OCI-LY7 (cell line): ENCODE measurements around the gene SYDE2. TPM values are rescaled to one million over a fixed set of nuclear protein-coding genes. Genes with fewer than 3 reads are reported as not detected.
"Not testable (repeated sequence)": the region's sequence is repeated elsewhere in the genome, so short reads cannot be mapped to it uniquely, and the experiment has no call there.

ENCODE experiments used
- BruUV-seq: library from RNA; stranded (reverse); fragments of 400-500 nt; replicated peaks from 2 replicates; lab custom pipeline; 2021; lab: Mats Ljungman, UMichigan
- CTCF ChIA-PET: fragments of 300-600 bp; sonication (Branson Sonifier 250); formaldehyde crosslinking; loops from one replicate; lab custom pipeline; 2022; ENCODE audit warnings: antibody characterized with exemption; ENCODE audit not compliant: unreplicated experiment; lab: Charles Lee
- POLR2A ChIA-PET: fragments of 300-600 bp; sonication (Branson Sonifier 250); formaldehyde crosslinking; loops from one replicate; lab custom pipeline; 2022; ENCODE audit warnings: antibody characterized with exemption; lab: Charles Lee
- DNase-seq: peaks from one replicate; pipeline ENCODE4 v3.0.0-alpha.2; 2015; ENCODE audit warnings: low spot score
- H2AFZ ChIP-seq: fragments of 200-600 bp; sonication (generic), shearing (Covaris generic); 2 replicates; pipeline ENCODE4 v1.6.1; 2014; ENCODE audit warnings: mild to moderate bottlenecking, antibody characterized with exemption, low read length, moderate library complexity
- H3K27ac ChIP-seq: fragments of 200-600 bp; sonication (generic); 2 replicates; pipeline ENCODE4 v1.5.1; 2014; ENCODE audit warnings: mixed run types, low read depth, mild to moderate bottlenecking, moderate library complexity, low read length, inconsistent platforms; ENCODE audit not compliant: poor library complexity, severe bottlenecking
- H3K36me3 ChIP-seq: fragments of 200-600 bp; sonication (generic); 2 replicates; pipeline ENCODE4 v1.6.1; 2014; ENCODE audit warnings: mild to moderate bottlenecking, antibody characterized with exemption, low read length, moderate library complexity, mixed read lengths; ENCODE audit not compliant: insufficient read depth
- H3K4me1 ChIP-seq: fragments of 200-600 bp; sonication (generic); 2 replicates; pipeline ENCODE4 v1.5.1; 2014; ENCODE audit warnings: mild to moderate bottlenecking, low read length; ENCODE audit not compliant: insufficient read depth, poor library complexity, severe bottlenecking
- H3K4me2 ChIP-seq: fragments of 200-600 bp; sonication (generic); 2 replicates; pipeline ENCODE4 v1.6.1; 2014; ENCODE audit warnings: mild to moderate bottlenecking, low read length
- H3K4me3 ChIP-seq: fragments of 200-600 bp; sonication (generic); 2 replicates; pipeline ENCODE4 v1.5.1; 2014; ENCODE audit warnings: mild to moderate bottlenecking, low read depth, low read length; ENCODE audit not compliant: poor library complexity, severe bottlenecking
- H3K79me2 ChIP-seq: fragments of 200-600 bp; sonication (generic); 2 replicates; pipeline ENCODE4 v1.6.1; 2016; ENCODE audit warnings: low read depth, mild to moderate bottlenecking, low read length, moderate library complexity, mixed read lengths; ENCODE audit not compliant: insufficient read depth
- H3K9me2 ChIP-seq: fragments of 200-600 bp; sonication (generic); 2 replicates; pipeline ENCODE4 v1.6.1; 2016; ENCODE audit warnings: mild to moderate bottlenecking, low read length, mixed read lengths; ENCODE audit not compliant: insufficient read depth
- H3K9me3 ChIP-seq: fragments of 200-600 bp; sonication (generic); 2 replicates; pipeline ENCODE4 v1.6.1; 2014; ENCODE audit warnings: mild to moderate bottlenecking, mixed run types, low read length, mixed read lengths
- H4K20me1 ChIP-seq: fragments of 200-600 bp; sonication (generic); 2 replicates; pipeline ENCODE4 v1.6.1; 2014; ENCODE audit warnings: mild to moderate bottlenecking, antibody characterized with exemption, low read length, moderate library complexity, mixed read lengths; ENCODE audit not compliant: insufficient read depth
- CTCF ChIP-seq: fragments of 200-600 bp; sonication (generic); conservative IDR thresholded peaks from 2 replicates; pipeline ENCODE4 v1.5.1; 2014; ENCODE audit warnings: mild to moderate bottlenecking, antibody characterized with exemption, low read length, moderate library complexity, mixed read lengths
- EZH2phosphoT487 ChIP-seq: fragments of 200-600 bp; sonication (generic); IDR thresholded peaks from 2 replicates; pipeline ENCODE4 v1.6.1; 2018; ENCODE audit warnings: low read depth, borderline replicate concordance, mild to moderate bottlenecking, mixed run types, antibody characterized with exemption, low read length, moderate library complexity, mixed read lengths
- intact Hi-C: fragments of 100-400 bp; cut with micrococcal nuclease; formaldehyde crosslinking; loops from one replicate; pipeline ENCODE4 v1.10.0; 2022; ENCODE audit not compliant: unreplicated experiment
- total RNA-seq, 2 experiments: library from RNA; depleted of rRNA in 1 of 2; stranded (reverse); fragments of >200 nt in 1 of 2; shearing (Covaris generic) in 1 of 2; gene quantifications; 2 replicates each; pipeline ENCODE4 v1.2.3, GENCODE V29; 2014 to 2022

SYDE2 gene
- total RNA-seq, 2 experiments from 2014 or later: not detected

- Histone ChIP-seq H3K9me2 (no peaks in the 10 kb centered on the region), H3K4me1 (no peaks in the 10 kb centered on the region), H3K4me3 (no peak overlapping the region), H3K27ac (no peak overlapping the region), H3K9me3 (no peaks in the 10 kb centered on the region), H3K79me2 (no peaks in the 10 kb centered on the region), H2AFZ (no peak overlapping the region), H4K20me1 (no peaks in the 10 kb centered on the region), H3K4me2 (no peak overlapping the region), H3K36me3 (no peaks in the 10 kb centered on the region)
- ChIA-PET POLR2A (no interaction called here), CTCF (no interaction called here)
- BruUV-seq: no TSS peak
- DNase-seq: no peak
- intact Hi-C loops: no loop called here
- TF ChIP-seq EZH2phosphoT487: no peak
- TF ChIP-seq CTCF: no peak
Measured at GRCh38 chr1:85189120-85189519, 11.7 kb downstream of the SYDE2 start.

GRCh38 chr1:85188530-85188929 lies 12.3 kb downstream of the SYDE2 start:
- no peaks in the 10 kb centered on the region for H3K79me2 ChIP-seq
- no peaks in the 10 kb centered on the region for H3K9me2 ChIP-seq
- ChIA-PET POLR2A (no interaction called here), CTCF (no interaction called here)
- no peaks in the 10 kb centered on the region for H3K36me3 ChIP-seq
- BruUV-seq: no TSS peak
- TF ChIP-seq EZH2phosphoT487 (no peak), CTCF (no peak)
- intact Hi-C loops: no loop called here
- H3K4me1 ChIP-seq: no peaks in the 10 kb centered on the region
- H3K27ac ChIP-seq: no peak overlapping the region
- H3K4me3 ChIP-seq: no peak overlapping the region
- no peaks in the 10 kb centered on the region for H3K9me3 ChIP-seq
- H3K4me2 ChIP-seq: no peak overlapping the region
- no peak overlapping the region for H2AFZ ChIP-seq
- no peak for DNase-seq
- no peaks in the 10 kb centered on the region for H4K20me1 ChIP-seq

GRCh38 chr1:85187021-85187420 lies 13.8 kb downstream of the SYDE2 start:
- H4K20me1 ChIP-seq, intact Hi-C loops, H3K9me2 ChIP-seq, BruUV-seq, H3K4me2 ChIP-seq, H3K4me3 ChIP-seq, H3K36me3 ChIP-seq, CTCF ChIA-PET, H3K4me1 ChIP-seq, H2AFZ ChIP-seq, POLR2A ChIA-PET, H3K9me3 ChIP-seq, H3K79me2 ChIP-seq, H3K27ac ChIP-seq, DNase-seq: not testable (repeated sequence)
